OCI-LY1 (cell line): ENCODE results near the gene UGT2B17.
"Not testable (repeated sequence)": the region's sequence is repeated elsewhere in the genome, so short reads cannot be mapped to it uniquely, and the experiment has no call there.

ENCODE experiments used
- EZH2 ChIP-seq: fragments of 200-600 bp; sonication (generic), shearing (Covaris generic); IDR thresholded peaks from 2 replicates; pipeline ENCODE4 v1.8.0; 2017; ENCODE audit warnings: borderline replicate concordance, mixed run types, mild to moderate bottlenecking, antibody characterized with exemption, low read length, moderate library complexity, mixed read lengths
- TF ChIP-seq, protein P1 (sequence below): fragments of 200-600 bp; sonication (generic), shearing (Covaris generic); IDR thresholded peaks from 2 replicates; pipeline ENCODE4 v1.5.1; 2017; ENCODE audit warnings: mild to moderate bottlenecking, antibody characterized with exemption, low read length, moderate library complexity, mixed read lengths

DNA sequence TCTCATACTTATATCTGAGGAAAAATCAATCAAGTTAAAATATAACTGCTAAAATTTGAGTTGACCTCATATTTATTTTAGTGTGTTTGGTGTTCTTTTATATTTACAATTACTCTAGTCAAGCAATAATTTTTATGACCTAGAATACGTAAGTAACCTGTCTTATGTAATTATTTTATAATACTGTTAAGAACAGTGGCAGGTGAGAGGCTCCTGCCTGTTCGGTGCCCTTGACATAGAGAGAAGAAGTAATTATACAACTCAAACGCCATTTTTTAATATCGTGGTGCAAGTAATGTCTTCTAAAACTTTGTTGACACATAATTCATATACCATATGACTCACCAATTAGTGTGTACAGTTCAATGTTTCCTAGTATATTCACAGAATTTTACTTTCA, 7.6 kb downstream of the UGT2B17 start:
- TF ChIP-seq, protein P1, sequence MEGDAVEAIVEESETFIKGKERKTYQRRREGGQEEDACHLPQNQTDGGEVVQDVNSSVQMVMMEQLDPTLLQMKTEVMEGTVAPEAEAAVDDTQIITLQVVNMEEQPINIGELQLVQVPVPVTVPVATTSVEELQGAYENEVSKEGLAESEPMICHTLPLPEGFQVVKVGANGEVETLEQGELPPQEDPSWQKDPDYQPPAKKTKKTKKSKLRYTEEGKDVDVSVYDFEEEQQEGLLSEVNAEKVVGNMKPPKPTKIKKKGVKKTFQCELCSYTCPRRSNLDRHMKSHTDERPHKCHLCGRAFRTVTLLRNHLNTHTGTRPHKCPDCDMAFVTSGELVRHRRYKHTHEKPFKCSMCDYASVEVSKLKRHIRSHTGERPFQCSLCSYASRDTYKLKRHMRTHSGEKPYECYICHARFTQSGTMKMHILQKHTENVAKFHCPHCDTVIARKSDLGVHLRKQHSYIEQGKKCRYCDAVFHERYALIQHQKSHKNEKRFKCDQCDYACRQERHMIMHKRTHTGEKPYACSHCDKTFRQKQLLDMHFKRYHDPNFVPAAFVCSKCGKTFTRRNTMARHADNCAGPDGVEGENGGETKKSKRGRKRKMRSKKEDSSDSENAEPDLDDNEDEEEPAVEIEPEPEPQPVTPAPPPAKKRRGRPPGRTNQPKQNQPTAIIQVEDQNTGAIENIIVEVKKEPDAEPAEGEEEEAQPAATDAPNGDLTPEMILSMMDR: not testable (repeated sequence)
- TF ChIP-seq EZH2: not testable (repeated sequence)
